Stimulated activated naive CD8-positive, alpha-beta T cell treated with anti-CD3 and anti-CD28 coated beads, Interleukin-15, Interleukin-2, amounts not matched to agents 100 ng/mL and 50 ng/mL, for 24 hours (primary cell): ENCODE measurements around the gene HES6.
"Not testable (repeated sequence)": the region's sequence is repeated elsewhere in the genome, so short reads cannot be mapped to it uniquely, and the experiment has no call there.

Experiments
- H3K27ac Mint-ChIP-seq: one replicate; pipeline ENCODE4 v1.8.0; 2021; ENCODE audit warnings: mild to moderate bottlenecking, mixed read lengths
- H3K27me3 Mint-ChIP-seq: one replicate; pipeline ENCODE4 v1.8.0; 2021; ENCODE audit warnings: mixed read lengths
- H3K36me3 Mint-ChIP-seq: one replicate; pipeline ENCODE4 v1.8.0; 2021; ENCODE audit warnings: low read depth, mixed read lengths
- H3K4me1 Mint-ChIP-seq: one replicate; pipeline ENCODE4 v1.8.0; 2021; ENCODE audit warnings: low read depth, mixed read lengths
- H3K4me3 Mint-ChIP-seq: one replicate; pipeline ENCODE4 v1.8.0; 2021; ENCODE audit warnings: mild to moderate bottlenecking, mixed read lengths
- H3K9me3 Mint-ChIP-seq: one replicate; pipeline ENCODE4 v1.8.0; 2021; ENCODE audit warnings: mixed read lengths

Gene HES6

DNA sequence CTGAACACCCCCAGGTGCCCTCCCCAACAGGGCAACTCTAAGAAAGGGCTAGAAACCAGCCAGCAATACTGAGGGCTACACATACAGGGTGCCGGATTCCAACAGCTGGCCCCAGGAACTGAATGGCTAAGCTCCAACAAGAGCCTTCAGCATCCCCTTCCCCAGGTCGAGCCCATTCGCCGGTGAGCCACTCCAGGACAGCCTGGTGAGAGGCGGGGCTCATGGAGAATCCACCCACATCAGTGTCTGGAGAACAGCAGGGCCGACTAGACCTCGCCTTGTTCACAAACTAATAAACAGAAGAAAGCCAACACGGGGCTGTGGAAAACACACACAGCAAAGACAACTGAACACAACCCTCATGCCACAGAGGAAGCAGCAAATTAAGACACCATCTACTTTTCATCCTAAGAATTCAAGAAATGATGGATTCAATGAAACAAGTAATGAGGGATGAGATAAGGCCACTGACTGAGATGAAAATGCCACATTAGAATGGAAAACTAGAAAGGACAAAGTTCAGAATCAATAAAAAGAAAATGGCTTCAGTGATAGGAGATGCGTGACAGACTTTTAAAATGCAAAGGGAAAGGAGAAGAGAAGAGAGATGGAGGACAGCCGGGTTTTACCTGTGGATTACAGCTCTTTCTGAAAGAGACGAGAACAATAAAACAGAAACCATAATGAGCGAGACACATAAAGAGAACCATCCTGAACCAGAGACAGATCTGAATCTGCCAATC lies 40.4 kb upstream of the HES6 start:
- Mint-ChIP-seq H3K4me3 (no peak overlapping the region), H3K9me3 (no peaks in the 10 kb centered on the region), H3K27ac (no peak overlapping the region), H3K27me3 (no peaks in the 10 kb centered on the region), H3K4me1 (peaks cover 11% of the 10 kb centered on the region), H3K36me3 (peaks cover 25% of the 10 kb centered on the region)

DNA sequence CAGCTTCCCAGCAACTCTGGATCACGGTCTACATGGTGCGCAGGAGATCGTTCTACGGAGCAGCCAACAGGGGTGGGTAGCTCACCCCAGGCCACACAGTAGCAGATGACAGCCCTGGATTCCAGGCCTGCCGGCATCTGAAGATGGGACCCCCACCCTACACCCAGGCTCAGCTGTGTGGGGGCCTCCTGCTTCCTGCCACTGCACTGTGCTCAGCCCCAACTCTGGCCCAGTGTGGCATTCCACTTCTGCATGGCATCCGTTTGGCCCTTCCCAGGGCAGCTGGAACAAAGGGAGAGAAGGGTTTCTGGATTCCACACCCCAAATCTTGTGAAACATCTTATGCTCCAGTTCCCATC lies 39.5 kb upstream of the HES6 start:
- H3K27me3 Mint-ChIP-seq, result no peaks in the 10 kb centered on the region
- no peaks in the 10 kb centered on the region for H3K9me3 Mint-ChIP-seq
- H3K4me1 Mint-ChIP-seq, result peaks cover 9% of the 10 kb centered on the region
- no peak overlapping the region for H3K27ac Mint-ChIP-seq
- no peak overlapping the region for H3K4me3 Mint-ChIP-seq
- peaks cover 25% of the 10 kb centered on the region for H3K36me3 Mint-ChIP-seq

DNA sequence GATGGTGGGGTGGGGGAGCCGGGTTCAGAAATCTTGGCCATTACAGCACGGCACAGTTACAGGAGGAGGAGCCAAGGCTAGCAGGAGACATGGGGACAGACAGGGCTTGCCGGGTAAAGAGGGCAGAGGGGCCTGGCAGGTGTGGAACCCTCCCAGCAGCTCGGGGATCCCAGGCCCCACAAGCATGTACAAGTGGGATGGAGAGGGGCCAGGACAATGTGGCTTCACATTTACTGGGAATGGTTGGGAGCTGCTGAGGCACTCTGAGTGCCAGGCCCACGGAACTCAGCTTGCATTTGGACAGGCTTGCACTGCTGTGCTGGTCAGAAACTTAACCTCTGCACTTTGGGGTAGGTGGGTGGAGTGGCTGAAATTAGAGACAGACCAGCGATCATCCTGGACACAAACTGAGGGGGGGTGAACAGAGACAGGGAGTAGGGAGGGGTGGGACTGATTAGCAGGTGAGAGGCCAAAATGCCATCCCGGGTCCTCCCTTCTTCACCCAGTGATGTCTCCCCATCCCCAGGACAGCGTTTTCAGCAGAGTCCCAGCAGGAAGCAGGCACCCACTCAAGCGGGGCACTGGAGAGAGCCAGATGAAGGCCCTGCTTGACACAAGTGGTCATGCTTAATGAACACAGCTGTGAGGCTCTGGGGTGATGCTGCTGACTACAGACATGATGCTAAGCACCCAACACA lies 38.9 kb upstream of the HES6 start:
- H3K4me3 Mint-ChIP-seq, result no peak overlapping the region
- no peaks in the 10 kb centered on the region for H3K9me3 Mint-ChIP-seq
- no peak overlapping the region for H3K27ac Mint-ChIP-seq
- H3K36me3 Mint-ChIP-seq, result peaks cover 25% of the 10 kb centered on the region
- no peaks in the 10 kb centered on the region for H3K27me3 Mint-ChIP-seq
- H3K4me1 Mint-ChIP-seq, result peaks cover 9% of the 10 kb centered on the region

DNA sequence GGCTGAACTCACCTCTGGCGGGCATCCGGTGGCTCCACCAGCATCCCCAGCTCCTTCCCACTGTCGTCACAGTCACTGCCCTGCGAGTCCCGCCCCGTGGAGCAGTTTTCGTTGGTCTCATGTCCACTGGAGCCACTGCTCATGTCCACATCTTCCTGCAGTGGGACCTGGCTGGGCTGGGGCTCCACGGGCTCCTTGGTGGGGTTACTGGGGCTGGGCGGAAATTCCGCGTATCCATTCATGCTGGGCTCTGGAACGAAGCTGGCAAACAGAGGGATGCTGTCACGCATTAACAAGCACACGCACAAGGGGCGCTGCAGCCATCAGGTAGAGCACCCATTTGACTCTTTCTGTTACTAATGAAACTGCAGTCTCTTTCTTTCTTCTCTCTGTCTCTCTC lies 37.9 kb upstream of the HES6 start:
- Mint-ChIP-seq H3K4me1 (peaks cover 3% of the 10 kb centered on the region), H3K9me3 (no peaks in the 10 kb centered on the region), H3K4me3 (no peak overlapping the region), H3K27ac (no peak overlapping the region), H3K36me3 (peaks cover 32% of the 10 kb centered on the region), H3K27me3 (no peaks in the 10 kb centered on the region)

DNA sequence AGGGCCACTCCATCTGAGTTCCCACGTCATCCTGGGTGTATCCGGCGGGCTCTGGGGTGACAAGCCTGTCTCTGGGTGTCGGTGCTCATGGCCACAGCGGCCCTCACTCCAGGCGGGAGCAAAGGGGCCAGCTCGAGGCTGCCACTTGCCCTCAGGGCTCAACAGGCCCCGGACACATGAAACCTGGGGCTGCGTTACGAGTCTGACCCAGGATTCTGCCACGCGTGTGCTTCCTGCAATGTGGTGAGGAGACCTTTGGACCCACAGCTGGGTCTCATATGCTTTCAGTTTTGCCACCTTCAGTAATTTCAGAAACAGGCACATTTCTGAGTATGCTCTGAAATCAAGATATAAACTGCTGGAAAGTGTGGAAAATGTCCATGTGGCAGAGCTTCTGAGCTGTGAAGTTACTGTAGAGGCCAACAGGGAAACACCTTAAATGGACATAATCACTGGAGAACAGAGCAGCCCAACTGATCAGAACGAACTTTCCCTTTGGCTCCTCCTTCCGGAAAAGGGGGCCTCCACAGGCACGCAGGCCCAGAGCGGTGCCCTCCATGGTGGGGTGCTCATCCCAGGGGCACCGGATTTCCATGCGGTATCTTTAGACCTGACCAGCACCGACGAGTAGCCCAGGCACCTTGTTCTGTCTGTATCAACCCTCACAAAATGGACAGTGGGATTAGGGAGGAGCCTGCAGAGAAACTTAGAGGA lies 34.5 kb upstream of the HES6 start:
- Mint-ChIP-seq H3K27ac (no peak overlapping the region), H3K27me3 (no peaks in the 10 kb centered on the region), H3K9me3 (no peaks in the 10 kb centered on the region), H3K36me3 (peaks cover 51% of the 10 kb centered on the region), H3K4me3 (no peak overlapping the region), H3K4me1 (no peaks in the 10 kb centered on the region)

DNA sequence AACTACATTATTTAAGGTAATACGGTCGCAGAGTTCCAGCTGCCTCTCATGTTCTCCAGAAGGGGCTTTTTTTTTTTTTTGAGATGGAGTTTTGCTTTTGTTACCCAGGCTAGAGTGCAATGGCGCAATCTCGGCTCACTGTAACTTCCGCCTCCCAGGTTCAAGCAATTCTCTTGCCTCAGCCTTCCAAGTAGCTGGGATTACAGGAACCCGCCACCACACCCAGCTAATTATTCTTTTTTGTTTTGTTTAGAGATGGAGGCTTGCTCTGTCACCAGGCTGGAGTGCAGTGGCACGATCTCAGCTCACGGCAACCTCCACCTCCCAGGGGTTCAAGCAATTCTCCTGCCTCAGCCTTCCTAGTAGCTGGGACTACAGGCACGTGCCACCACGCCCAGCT lies 33.6 kb upstream of the HES6 start:
- peaks cover 55% of the 10 kb centered on the region for H3K36me3 Mint-ChIP-seq
- H3K27me3 Mint-ChIP-seq, H3K4me1 Mint-ChIP-seq, H3K4me3 Mint-ChIP-seq, H3K9me3 Mint-ChIP-seq, H3K27ac Mint-ChIP-seq: not testable (repeated sequence)

DNA sequence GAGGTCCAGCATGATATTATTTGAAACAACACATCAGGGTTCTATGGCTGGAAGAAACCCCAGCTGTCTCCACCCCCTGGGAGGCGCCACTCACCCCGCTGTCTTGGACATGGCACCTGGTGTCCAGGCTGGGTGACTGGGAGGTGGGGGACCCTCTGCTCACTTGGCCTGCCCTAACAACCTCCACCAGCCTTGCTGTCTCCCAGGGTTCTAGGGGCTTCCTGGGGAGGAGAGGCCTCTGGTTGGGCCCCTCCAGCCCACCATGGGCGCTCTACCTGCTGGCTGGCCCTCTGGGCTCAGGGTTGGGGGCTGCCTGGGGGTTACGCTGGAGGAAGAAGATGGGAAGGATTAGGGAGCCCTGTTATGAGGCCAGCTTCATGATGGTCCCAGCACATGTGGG lies 32.3 kb upstream of the HES6 start:
- Mint-ChIP-seq H3K4me3 (no peak overlapping the region), H3K27me3 (no peaks in the 10 kb centered on the region), H3K27ac (no peak overlapping the region), H3K36me3 (peaks cover 48% of the 10 kb centered on the region), H3K4me1 (no peaks in the 10 kb centered on the region), H3K9me3 (no peaks in the 10 kb centered on the region)

DNA sequence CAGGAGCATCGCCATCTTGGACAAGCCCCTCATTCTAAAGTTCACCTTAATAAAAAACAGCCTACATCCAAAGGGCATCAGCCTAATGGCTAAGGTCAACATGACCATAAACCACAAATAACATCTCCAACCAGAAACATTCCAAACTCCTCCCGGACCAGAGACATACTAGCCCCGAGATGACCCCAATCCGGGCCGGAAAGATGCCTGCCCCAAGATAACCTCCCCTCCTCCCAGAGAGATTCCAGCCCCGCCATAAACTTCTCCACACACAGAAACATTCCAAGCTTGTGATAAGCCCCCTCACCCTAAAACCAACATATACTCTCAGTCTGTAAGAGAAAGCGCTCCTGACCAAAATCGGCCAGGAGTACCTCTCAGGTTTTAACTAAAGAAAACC lies 31.8 kb upstream of the HES6 start:
- H3K36me3 Mint-ChIP-seq, result peaks cover 46% of the 10 kb centered on the region
- not testable (repeated sequence) for H3K27me3 Mint-ChIP-seq, H3K9me3 Mint-ChIP-seq, H3K27ac Mint-ChIP-seq, H3K4me1 Mint-ChIP-seq, H3K4me3 Mint-ChIP-seq

DNA sequence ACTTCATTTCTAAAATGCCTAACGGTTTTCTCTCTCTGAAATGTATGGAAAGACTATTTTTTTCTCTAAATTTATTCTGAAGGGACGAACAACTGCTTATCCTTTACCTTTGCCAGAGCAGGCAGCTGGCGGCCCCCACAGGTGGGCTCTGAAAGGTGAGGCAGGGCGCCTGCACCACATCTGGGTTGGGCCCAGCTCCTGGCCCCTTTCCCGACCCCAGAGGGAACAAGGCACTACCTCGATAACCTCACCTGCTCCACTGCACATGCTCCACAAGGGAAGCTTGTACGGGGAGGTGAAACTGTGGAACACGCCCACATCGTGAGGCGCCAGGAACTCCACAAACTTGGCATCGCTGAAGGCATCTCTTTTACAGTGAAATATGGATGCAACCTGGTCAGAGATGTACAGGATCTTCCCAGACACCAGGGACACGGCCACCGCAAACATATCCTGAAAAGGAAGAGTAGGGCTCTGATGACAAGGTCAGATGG lies 31.3 kb upstream of the HES6 start:
- Mint-ChIP-seq H3K36me3 (peaks cover 45% of the 10 kb centered on the region), H3K27me3 (no peaks in the 10 kb centered on the region), H3K4me1 (no peaks in the 10 kb centered on the region), H3K4me3 (no peak overlapping the region), H3K9me3 (no peaks in the 10 kb centered on the region), H3K27ac (no peak overlapping the region)

DNA sequence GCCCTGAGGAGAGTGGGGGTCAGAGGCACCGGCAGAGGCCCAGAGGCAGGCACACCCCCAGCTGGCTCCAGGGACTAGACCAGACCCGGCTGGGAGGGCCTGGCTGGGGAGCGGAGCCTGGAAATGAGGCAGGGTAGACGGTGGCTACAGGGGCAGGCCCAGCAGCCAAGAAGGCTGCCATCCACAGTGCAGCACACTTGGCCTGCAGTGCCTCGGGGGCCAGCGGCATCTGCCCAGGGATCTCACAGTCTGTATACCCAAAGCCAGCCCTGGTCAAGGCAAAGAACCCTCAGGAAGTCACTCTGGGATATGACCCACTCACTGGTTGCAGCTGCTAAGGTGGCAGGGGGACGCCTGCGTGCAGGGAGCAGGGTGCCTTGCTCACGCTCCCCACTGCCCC lies 30.8 kb upstream of the HES6 start:
- Mint-ChIP-seq H3K27me3 (no peaks in the 10 kb centered on the region), H3K27ac (no peak overlapping the region), H3K4me3 (no peak overlapping the region), H3K9me3 (no peaks in the 10 kb centered on the region), H3K36me3 (peaks cover 47% of the 10 kb centered on the region), H3K4me1 (no peaks in the 10 kb centered on the region)

DNA sequence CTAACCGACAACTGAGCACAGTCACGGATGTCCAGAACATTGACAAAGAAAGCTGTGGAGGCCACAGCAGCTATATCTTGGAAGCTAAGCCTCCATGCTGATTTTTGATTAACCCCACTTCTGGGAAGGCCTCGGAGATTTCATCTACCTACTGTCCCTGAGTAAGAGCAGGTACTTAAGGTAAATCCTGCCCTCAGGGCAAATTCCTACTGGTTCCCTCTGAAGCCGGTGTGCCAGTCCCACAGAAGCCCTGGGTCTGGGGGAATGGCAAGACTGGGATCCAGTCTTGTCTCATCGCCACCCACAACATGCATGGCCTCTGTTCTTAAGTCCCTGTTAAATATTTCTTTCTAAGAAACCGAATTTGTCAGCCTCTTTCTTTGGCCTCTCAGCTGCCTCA lies 29.9 kb upstream of the HES6 start:
- H3K27ac Mint-ChIP-seq, result no peak overlapping the region
- H3K27me3 Mint-ChIP-seq, result no peaks in the 10 kb centered on the region
- no peak overlapping the region for H3K4me3 Mint-ChIP-seq
- no peaks in the 10 kb centered on the region for H3K9me3 Mint-ChIP-seq
- H3K36me3 Mint-ChIP-seq, result peaks cover 43% of the 10 kb centered on the region
- H3K4me1 Mint-ChIP-seq, result no peaks in the 10 kb centered on the region

DNA sequence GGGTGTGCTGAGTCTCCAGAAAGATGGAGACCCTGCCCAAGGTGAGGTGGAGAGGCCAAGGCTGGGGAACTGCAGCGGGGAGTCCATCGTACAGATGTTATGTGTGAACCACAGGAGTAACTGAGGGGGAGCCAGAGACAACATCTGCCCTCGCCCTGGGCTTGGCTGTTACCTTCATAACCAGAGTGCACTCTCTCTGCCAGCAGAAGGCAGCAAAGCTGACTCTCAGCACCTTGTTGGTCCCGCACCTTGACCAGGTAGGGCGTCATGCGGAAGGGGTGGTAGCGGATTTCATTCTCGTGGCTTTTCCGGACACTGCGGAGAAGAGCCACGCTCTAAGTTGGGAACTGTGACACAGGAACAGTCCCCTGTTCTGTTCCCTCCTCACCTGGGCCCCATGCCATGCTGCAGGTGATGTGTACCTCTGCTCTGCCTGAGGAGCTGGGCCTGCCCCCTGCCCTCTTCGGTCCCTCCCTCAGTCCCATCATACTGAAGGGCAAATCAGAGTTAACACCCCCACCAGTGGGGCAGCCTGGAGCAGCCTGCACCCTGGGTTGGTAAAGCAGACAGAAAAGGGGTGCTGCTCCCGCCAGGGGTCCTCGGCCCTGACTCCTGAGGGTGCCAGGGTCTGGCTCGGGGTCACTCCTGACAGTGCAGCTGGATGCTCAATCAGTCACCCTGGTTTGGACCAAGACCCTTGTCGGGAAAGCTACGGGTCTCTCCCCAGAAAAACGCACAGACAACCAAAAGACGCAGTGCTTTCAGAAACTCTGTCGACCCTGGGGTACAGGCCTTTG lies 28.2 kb upstream of the HES6 start:
- no peaks in the 10 kb centered on the region for H3K4me1 Mint-ChIP-seq
- H3K27me3 Mint-ChIP-seq, result no peaks in the 10 kb centered on the region
- H3K36me3 Mint-ChIP-seq, result peaks cover 45% of the 10 kb centered on the region
- H3K27ac Mint-ChIP-seq, result no peak overlapping the region
- H3K4me3 Mint-ChIP-seq, result no peak overlapping the region
- no peaks in the 10 kb centered on the region for H3K9me3 Mint-ChIP-seq

DNA sequence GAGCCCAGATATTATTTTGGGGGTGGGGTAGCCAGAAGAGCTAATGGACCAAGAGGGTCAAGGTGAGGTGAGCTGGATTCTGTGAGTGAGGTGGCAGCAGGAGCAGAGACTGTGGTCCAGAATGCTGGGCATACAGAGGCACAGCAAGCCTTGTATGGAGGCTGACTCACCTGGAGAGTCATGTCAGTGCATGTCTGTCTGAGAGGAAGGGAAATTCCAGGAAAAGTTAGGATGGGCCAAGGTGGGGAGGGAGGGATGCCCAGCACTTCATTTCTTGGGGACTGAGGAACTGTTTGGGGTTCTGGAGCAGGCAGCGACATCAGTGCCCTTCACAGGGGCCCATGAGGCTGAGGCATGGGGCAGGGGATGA lies 27.5 kb upstream of the HES6 start:
- Mint-ChIP-seq H3K27me3 (no peaks in the 10 kb centered on the region), H3K4me3 (no peak overlapping the region), H3K27ac (no peak overlapping the region), H3K9me3 (no peaks in the 10 kb centered on the region), H3K36me3 (peaks cover 40% of the 10 kb centered on the region), H3K4me1 (no peaks in the 10 kb centered on the region)

DNA sequence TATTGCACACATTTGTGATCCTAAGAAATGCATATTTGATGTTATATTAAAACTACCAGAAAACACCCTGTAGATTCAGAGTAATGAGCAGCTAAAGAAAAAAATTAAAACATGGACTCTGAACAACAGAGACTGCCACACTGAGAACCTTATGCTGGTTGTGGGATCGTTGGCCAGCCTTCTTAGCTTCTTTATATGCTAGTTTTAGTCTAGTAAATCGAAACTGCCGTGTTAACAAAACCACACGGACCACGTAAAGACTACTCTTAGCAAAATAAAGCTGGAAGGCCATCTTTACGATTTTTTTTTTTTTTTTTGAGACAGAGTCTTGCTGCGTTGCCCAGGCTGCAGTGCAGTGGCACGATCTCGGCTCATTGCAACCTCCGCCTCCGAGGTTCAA lies 25.8 kb upstream of the HES6 start:
- Mint-ChIP-seq H3K4me3 (no peak overlapping the region), H3K27ac (no peak overlapping the region), H3K4me1 (no peaks in the 10 kb centered on the region), H3K27me3 (no peaks in the 10 kb centered on the region), H3K36me3 (peaks cover 33% of the 10 kb centered on the region), H3K9me3 (no peaks in the 10 kb centered on the region)

DNA sequence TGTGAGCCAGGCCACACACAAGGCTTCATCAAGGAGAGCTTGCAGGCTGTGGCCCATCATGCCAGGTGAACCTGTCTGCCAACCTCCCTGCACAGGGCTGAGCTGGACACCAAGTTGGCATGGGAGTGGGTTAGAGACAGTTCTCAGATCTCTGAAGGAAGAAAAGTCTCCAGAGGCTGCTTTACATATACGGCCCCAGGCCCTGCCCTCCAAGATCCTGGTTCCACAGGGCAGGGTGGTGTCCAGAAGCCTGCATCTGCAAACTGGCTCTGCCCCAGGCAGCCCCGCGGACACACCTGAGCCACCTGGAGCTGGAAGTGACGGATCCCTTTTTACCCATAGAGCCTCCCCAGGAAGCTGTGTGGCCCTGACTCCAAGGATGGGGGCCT lies 24.2 kb upstream of the HES6 start:
- no peaks in the 10 kb centered on the region for H3K9me3 Mint-ChIP-seq
- no peak overlapping the region for H3K4me3 Mint-ChIP-seq
- H3K4me1 Mint-ChIP-seq, result no peaks in the 10 kb centered on the region
- H3K36me3 Mint-ChIP-seq, result peaks cover 31% of the 10 kb centered on the region
- H3K27ac Mint-ChIP-seq, result no peak overlapping the region
- H3K27me3 Mint-ChIP-seq, result no peaks in the 10 kb centered on the region
